IPS-18c (cell line): ENCODE measurements around the gene MAML3.

Source experiments
- H3K4me3 ChIP-seq: 2 replicates; pipeline ENCODE4 v1.7.0; 2013; ENCODE audit warnings: low read depth, mild to moderate bottlenecking, low read length, moderate library complexity; ENCODE audit not compliant: insufficient read depth
- H3K9me3 ChIP-seq: one replicate; pipeline ENCODE4 v1.6.1; 2013; ENCODE audit warnings: mild to moderate bottlenecking, low read length, moderate library complexity; ENCODE audit not compliant: control insufficient read depth, insufficient read depth

MAML3 gene

DNA sequence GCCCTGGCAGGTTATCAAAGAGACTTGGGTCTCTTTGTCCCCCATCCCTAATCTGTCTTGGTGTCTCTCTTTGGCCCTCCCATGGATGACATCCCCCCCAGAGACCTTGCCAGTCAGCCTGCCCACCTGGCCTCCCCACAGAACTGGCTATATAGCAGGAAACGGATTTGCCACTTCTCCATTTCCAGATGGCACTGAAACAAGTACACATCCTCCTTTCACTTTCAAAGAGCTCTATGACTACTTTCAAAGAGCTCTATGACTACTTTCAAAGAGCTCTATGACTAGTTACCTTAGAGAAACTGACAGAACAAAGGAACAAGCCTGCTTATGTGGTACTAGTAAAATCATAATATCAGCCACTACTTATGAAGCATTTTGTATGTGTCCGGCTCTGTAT lies 175.3 kb downstream of the MAML3 start:
- Histone ChIP-seq H3K4me3 (no peak overlapping the region), H3K9me3 (peaks cover 2% of the 10 kb centered on the region)

DNA sequence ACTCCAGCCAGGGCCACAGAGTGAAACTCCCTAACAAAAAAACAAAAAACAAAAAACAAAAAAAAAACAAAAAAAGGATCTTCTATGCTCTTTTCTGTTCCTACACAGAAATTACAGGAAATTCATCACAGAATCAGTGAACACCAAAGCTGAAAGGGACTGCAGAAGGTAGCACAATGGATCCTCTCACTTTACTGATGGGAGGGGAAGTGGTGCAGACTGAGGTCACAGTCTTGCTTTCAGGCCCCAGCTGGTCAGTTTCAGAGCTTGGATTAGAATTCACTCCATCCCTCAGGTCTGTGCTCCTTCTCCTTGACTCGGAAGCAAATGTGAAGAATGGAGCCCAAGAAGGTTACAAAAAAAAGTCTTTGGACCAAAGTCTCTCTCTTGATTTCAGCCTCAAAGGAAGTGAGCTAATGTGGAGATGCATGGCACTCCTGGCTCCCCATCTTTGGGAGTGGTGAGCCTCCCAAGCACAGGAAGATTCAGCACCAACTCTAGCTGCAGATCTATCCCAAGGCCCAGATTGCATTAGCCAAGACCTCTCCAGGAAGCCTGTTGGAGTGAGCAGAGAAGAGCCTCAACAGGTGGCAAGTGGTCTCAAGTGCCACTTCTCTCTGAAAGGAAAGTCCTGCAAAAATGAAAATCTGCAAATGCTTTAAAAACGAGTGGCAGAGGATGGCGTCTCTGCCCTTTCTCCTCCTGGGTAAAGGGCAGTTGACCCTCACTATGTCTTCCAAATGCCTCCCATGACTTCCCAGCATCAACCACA lies 176.0 kb downstream of the MAML3 start:
- peaks cover 2% of the 10 kb centered on the region for H3K9me3 ChIP-seq

DNA sequence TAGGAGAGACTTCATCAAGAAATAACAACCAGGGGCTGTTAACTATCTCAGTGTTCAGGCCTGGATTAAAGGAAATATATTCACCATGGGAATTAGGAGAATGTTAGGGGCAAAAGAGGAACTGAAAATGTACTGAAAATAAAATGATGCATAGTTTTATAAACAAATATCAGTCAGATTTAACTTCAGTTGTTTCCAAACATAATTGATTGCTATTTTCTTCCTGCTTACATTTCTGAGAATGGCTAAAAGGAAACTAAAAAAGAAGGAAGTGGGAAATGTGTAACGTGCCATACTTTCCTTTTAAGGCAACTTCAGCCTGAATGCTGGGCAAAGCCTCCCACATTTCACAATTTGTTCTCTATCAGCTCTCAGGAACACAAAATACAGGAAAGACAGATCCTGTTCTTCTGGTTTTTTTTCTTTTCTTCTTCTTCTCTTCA lies 178.1 kb downstream of the MAML3 start:
- H3K9me3 ChIP-seq = peaks cover 2% of the 10 kb centered on the region
- H3K4me3 ChIP-seq = no peak overlapping the region

More for the DNA sequence above, 176.0 kb downstream of the MAML3 start:
- H3K4me3 ChIP-seq = no peak overlapping the region

DNA sequence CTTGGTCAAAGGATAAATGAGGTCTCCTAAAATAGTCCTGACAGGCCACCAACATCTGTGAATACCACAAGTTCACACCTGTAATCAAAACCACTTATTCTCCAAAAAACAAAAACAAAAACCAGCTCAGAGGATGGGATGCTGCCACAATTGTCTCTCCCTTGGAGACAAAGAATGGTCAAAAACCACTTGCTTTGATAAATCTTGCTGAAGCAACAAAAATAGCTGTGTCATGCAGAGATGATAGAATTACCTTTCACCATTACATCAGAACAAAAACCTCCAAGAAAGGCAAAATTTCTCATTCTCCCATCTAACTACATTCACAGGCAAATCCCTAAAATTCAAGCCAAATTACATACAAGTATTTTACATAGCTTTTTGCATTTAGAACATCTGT lies 180.4 kb downstream of the MAML3 start:
- no peak overlapping the region for H3K4me3 ChIP-seq
- peaks cover 2% of the 10 kb centered on the region for H3K9me3 ChIP-seq

DNA sequence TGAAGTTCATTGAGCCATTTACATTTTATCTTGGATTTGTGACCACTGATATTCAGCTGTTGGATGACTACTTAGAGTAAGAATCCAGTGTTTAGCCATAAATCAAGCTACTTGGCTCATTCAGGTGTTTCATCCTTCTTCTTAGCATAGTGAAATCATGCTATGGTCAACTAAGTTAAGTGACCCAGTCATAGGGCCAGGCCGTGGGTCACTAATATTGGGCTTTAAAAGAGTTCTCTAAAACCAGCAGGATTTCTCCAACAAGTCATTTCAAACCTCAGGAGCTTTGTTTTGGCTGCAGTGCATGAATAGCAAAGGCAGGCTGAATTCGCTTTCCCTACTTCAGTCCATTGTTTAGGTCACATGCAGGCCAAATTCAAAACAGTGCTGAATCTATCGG lies 181.0 kb downstream of the MAML3 start:
- peaks cover 2% of the 10 kb centered on the region for H3K9me3 ChIP-seq
- H3K4me3 ChIP-seq = no peak overlapping the region

DNA sequence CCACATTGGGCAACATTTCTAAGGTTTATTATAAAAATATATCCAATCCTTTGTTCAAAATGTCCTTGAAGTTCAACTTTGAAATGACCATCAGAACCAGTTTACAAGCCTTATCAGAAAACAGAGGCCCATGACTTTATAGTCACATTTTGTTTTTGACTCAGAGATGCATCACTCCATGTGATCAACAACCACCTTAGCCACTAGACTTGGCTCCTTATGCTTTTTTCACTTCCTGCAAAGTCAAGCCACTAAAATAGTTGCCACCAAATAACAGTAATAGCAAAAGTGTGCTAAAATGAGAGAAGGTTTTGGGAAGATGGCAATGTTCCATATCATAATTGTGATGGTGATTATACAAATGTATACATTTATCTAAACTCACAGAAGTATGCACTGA lies 181.7 kb downstream of the MAML3 start:
- no peak overlapping the region for H3K4me3 ChIP-seq
- peaks cover 2% of the 10 kb centered on the region for H3K9me3 ChIP-seq

DNA sequence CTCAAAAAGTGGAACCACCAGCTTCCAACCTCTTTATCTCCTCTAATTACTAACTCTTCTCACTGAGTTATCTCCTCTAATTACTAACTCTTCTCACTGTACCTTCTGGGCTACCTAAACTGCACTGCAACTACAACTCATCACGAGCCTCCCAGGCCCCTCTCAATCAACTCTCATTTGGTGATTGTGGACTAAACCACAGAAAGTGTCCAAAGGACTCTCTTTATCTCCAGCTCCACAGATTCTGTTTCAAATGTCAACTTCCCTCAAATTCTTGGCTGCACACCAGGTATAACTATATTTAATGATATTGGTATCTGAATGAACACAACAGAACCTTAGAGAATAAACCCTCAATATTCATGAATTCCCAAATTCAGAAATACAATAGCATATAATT lies 182.9 kb downstream of the MAML3 start:
- Histone ChIP-seq H3K4me3 (no peak overlapping the region), H3K9me3 (peaks cover 2% of the 10 kb centered on the region)

DNA sequence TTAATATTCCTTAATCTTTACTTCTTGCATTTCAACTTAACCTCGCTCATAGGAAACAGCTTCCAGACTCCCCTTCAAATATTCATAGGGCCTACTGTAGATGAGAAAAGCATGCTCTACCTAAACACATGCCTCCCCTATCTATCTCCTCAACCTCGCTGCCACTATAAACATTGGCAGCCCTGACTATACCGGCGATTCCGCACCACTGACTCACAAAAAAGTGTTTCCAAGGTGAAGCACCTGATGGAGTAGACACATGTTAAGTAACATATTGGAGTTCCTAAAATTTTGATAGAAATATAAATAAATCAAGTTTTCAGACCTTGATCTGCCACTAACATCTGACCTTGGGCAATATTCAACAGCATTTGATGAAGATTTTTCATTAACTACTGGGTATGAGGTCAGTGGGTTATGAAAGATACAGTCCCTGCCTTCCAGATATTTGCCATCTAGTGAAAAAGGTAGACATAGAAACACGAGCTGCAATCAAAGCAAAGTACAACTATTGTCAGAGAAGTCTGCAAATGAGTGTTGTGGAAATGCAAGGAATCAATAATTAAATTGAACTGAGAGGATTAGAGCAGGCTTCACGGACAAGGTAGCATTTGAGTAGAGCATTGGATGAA lies 184.2 kb downstream of the MAML3 start:
- peaks cover 2% of the 10 kb centered on the region for H3K9me3 ChIP-seq
- no peak overlapping the region for H3K4me3 ChIP-seq

DNA sequence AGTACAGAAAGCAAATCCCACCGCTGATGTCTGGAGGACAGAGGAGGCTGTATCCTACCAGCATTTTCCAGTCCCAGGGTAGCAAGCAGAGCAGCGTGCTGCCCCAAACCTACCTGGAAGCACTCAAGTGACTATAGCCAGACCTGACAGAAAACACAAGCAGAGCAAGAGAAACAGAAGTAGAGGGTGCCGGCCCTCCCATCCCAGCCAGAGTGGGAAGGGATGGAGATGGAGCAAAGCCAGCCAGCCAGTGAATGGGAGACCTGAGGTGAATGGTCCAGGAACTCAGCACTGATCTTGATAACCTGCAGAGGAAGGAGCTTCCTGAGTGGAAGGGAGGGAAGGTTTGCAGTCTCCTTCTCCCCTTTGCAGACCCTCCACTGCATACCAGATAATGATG lies 185.2 kb downstream of the MAML3 start:
- no peak overlapping the region for H3K4me3 ChIP-seq
- peaks cover 2% of the 10 kb centered on the region for H3K9me3 ChIP-seq

DNA sequence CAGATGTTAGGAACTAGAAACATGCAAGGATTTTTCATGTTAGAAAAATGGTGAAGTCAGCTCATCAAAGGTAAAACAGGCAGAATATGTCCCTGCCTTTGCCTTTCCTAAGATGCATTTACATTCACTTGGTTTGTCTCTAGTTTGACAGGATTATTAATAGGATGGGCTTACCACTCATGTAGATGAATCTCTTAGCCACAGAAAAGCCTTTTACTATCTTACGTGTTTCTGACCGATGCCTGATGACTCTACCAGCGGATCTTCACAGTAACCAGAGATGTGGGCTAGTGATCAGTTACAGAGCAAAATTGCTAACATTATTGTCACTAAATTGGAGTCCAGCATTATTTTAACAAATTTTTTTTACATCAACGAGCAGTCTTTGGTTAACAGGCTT lies 187.6 kb downstream of the MAML3 start:
- no peak overlapping the region for H3K4me3 ChIP-seq

DNA sequence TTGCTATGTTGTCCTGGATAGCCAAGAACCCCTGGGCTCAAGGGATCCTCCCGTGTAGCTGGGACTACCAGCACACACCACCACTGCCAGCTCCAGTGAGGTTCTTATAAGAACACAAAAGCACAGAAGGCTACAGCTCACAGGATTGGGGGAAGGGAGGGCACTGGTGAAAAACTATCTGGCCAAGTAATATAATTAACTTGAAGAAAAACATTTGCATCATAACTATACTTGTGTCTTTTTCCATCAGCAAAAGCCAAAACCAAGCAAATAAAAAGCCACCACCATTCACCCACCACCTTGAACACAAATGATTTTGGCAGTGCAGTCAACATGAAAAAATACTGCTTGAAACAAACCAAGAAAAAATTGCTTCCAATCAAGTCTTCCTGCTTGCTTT lies 188.2 kb downstream of the MAML3 start:
- no peak overlapping the region for H3K4me3 ChIP-seq
- peaks cover 2% of the 10 kb centered on the region for H3K9me3 ChIP-seq

More for the DNA sequence above, 187.6 kb downstream of the MAML3 start:
- peaks cover 2% of the 10 kb centered on the region for H3K9me3 ChIP-seq

DNA sequence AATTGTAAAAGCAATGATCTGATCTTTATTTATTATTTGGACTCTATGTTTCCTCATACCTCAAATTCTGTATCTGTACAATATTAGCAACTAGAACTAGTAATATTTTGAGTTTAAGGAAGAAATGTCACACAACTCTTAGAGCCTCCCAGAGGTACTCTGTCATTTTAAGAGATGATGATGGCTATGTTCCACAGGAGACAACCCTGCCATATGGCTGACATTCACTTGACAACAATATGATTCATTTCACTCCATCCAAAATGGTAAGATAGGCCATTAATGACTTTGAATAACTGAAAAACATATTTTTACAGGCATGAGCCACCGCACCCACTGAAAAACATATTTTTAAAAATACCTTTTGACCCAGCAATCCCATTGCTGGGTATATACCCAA lies 190.3 kb downstream of the MAML3 start:
- H3K9me3 ChIP-seq = no peaks in the 10 kb centered on the region

DNA sequence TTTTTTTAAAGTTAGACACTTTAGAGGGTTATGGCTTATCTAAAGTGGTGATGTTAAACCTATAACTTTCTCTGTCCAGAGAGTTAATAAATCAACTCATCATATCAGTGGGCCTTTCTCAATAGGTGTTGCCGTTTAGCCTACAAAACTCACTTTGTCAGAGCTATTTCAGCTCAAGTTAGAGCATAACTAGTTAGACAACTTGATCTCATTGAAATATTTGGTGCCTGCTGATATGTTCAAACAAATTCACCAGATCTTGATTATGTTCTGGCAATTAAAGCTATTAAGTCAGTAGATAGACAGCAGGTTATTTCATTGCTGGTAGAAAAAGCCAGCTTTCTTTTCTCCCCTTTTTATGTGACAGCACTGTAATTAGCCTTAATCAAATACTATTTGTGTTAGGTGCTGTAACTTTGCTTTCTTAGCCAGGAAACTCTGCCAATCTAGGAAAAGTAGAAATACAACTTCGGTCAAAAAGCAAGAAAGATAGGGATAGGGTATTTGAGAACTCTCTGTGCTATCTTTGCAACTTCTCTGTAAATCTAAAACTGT lies 191.8 kb downstream of the MAML3 start:
- Histone ChIP-seq H3K9me3 (no peaks in the 10 kb centered on the region), H3K4me3 (no peak overlapping the region)

More for the DNA sequence above, 190.3 kb downstream of the MAML3 start:
- no peak overlapping the region for H3K4me3 ChIP-seq

DNA sequence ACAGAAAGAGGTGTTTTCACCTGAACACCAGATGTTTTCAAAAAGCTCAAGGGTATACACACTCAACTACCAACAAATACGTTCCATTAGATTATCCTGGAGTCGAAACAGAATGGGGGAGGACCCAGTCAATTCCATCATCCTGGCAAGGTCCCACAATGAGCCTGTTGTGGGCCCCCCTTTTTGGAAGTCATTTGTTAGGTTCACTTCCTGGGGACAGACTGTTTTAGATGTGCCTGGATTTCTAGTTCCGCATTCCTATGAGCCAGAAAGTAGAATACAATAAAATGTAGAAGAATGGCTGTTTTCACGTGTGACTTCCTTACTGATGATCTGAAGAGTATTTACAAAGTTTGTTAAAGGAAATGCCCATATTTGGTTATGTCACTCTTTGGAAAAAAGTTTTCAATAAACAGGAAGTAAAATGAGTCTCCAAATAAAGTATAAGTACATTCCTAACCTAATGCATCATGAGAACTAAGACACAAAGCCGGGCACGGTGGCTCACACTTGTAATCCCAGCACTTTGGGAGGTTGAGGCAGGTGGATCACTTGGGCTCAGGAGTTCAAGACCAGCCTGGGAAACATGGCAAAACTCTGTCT lies 192.5 kb downstream of the MAML3 start:
- Histone ChIP-seq H3K4me3 (no peak overlapping the region), H3K9me3 (no peaks in the 10 kb centered on the region)

DNA sequence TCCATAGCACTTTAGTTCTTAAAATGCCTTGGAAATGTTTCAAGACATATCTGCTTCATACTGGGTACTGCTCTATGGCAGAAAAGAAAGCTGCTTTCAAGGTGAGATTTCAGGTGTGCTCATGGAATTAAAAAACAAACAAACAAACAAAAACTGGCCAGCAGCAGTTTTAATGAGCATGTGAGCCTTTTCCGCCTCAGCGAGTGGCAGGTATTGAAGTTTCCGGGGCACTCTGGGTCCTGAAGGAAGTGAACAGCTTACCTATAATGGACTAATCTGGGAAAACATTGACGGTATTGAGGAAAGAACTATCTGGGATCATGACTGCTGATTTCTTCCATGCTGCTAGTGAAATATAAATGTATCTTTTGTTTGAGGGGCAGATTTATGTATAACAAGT lies 194.6 kb downstream of the MAML3 start:
- H3K4me3 ChIP-seq = no peak overlapping the region
- no peaks in the 10 kb centered on the region for H3K9me3 ChIP-seq

DNA sequence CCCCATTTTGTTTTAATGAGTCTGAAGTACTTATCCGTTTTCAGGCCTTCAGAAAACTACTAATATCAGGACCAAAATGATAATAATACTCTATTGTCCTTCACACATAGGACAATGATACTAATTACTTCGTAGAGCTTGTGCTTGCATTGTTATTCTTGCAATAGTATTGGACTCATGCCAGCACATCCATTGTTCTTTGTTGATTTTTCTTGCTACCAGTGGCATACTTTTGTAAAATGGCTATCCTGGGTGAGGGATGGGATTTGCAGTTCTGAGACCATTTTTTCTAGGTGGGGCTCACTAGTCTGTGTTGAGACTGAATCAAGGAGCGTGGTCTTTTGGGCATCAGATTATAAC lies 195.3 kb downstream of the MAML3 start:
- Histone ChIP-seq H3K4me3 (no peak overlapping the region), H3K9me3 (no peaks in the 10 kb centered on the region)

DNA sequence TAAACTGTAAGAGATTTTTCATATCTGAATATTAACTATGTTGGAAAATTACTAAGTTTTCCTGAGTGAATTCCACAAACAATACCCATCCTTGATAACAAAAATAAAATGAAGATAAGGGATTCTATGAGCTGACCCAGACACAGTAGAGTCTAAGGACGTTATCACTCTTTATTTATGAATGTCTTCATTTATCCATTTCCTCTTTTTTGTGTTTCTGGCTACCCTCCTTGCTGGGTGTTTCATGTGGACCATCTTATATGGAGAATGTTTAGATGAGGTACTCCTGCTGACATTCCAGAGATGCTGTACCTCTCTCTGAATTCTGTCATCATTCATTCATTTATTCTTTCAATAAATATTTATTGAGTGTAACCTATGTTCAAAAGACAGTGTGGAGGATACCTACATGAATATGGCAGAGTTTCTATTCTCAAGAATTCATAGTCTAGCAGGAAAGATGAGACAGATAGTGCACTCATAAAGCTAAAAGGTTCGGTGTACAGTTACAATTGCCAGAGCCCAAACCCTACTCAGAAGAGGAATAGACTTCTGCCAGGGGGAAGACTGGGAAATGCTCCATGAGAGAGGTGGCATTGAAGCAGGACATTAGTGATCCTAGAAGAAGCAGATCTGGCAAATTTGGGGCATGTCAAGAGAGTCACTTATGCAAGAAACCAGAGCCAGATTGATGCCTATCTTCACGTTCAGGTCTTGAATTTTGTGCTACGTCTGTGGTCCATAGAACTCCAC lies 195.8 kb downstream of the MAML3 start:
- H3K4me3 ChIP-seq = no peak overlapping the region

More for the DNA sequence above, 195.8 kb downstream of the MAML3 start:
- no peaks in the 10 kb centered on the region for H3K9me3 ChIP-seq
